HG03342 (cell line): ENCODE results near the gene CDKN2B-AS1.

ENCODE experiments used
- ATAC-seq: cut with Tn5 transposase; IDR thresholded peaks from one replicate; pipeline ENCODE4 v1.9.1; 2021; ENCODE audit warnings: mild to moderate bottlenecking, moderate library complexity; ENCODE audit not compliant: unreplicated experiment

Gene CDKN2B-AS1

GRCh38 chr9:21982391-21982790 is 12.2 kb upstream of the CDKN2B-AS1 start:
- ATAC-seq = no peak

DNA sequence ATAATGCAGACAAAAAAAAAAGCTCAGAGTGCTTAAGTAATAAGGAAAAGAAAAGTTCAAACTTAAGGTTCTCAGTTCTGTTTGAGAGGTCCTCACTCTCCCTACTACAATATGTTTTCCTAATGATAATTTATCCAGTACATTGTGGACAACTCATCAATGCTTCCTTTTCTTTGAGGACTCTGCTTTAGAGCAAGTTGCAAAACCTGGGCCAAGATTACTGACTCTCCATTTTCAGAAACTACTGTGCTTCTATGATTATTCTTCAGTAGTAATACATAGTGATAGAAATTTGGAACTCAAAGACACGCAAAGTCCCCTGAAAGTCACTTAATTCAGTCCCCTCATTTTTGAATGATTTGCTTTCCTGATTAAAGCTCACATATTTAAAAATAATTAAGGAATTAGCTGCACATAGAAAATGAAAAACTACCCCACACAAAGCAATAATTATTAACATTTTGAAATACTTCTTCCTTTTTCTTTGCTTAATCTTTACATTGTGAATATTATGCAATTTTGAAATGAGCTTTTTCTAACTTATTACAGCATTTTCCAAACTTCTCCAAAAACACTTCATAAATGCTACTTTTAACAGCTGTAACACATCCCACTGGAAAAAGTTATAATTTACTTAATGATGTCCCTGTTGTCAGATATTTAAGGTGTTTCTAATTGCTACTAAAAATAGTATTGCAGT is 11.6 kb upstream of the CDKN2B-AS1 start:
- ATAC-seq = no peak

DNA sequence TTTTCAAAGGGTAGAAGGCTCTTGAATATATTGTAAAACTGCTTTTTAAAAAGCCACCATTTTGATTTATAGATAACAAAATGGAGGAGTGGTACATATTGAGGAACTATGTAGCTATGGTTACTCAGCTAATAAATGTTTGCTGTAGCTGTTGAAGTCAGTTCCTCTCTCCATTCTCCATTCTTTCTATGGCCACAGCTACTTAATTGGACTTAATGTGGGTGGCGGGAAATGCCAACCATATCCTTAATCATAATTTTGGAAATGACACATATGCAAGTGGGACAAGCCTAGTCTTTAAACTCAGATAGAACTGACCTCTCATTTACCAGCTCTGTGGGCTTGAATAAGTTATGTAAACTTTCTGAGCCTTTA is 11.0 kb upstream of the CDKN2B-AS1 start:
- ATAC-seq = no peak

DNA sequence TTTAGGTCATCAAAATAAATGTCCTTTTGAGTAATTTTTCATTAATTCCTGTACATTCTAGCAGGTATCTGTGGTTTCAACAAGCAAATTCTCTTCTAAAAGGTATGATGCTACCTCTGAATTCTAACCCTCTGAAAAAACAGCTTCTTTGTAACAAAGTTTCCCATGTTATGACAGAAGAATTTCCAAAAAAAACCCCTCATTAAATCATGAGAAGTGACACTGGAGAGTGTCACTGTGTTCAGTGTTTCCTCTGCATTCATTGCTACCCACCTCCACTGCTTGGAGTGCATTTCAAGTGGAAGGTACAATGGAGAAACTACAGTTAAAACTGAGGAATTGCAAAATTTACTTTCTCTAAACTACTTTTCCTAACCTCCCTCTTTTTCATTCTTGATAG is 10.5 kb upstream of the CDKN2B-AS1 start:
- no peak for ATAC-seq

DNA sequence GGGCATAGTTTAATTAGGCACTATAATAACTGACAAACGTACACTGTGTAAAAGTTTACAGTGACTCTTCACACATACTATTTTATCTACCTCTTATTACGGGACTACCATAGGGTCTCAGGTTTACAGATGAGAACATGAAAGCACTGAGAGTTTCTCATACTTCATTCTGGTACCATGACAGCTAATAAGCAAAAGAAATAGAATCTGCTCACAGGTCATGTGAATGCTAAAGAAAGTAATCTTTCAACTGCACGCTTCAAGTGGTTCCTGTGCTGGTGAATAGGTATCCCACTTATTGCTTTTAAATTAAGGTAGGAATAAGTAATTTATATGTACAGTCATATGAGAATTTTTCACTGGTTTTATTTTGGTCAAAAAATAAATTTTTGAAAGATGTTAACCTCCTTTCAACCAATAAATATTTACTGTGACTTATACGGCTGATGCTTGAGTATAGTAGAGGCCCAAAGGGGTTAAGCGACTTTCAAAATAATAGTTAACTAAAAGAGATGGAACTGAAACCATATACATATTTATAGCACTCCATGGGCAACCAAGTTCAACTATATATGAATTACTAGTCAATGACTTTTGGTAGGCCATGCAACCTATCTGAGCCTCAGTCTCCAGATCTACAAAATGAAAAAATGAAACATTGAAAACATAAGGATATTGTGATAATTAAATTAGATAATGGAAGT is 8.5 kb upstream of the CDKN2B-AS1 start:
- peak; percentile 70 for ATAC-seq

DNA sequence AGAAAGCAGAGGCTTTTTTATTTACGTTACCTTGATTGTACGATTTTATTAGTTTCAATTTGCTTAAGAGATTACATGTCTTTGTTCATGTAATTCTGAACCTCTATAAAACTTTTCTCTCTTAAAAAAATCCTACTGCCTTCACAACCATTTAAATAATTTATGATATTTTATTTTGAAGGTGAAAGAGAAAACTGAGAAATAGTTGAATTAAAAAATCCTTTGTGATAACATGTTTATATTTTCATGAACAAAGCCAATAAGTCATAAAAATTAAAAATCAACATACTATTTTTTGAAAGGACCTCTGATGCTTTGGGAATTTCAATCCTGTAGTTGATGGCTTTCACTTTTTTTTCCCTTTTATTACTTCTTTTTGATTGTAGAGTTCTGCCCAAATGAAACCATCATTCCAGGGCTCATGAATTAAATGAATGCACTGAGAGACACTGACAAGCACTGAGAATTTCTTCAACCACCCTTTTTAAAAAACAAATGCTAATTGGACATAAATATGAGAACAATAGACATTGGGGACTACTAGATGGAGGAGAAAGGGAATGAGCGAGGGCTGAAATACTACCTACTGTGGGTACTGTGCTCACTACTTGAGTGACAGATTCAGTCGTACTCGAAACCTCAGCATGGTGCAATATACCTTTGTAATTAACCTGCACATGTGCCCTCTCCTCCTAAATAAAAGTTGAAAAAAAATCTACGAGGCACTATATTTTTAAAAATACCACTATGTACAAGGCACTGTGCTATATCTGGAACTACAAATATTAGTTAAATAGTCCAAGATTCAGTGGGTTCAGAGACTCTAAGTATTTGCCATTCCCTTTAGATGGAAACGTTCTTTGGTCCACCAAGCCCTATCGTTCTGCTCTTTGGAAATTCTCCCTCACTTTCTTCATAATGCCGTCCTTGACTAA is 6.3 kb upstream of the CDKN2B-AS1 start:
- no peak for ATAC-seq

GRCh38 chr9:21989440-21990189 is 5.0 kb upstream of the CDKN2B-AS1 start:
- ATAC-seq = no peak

DNA sequence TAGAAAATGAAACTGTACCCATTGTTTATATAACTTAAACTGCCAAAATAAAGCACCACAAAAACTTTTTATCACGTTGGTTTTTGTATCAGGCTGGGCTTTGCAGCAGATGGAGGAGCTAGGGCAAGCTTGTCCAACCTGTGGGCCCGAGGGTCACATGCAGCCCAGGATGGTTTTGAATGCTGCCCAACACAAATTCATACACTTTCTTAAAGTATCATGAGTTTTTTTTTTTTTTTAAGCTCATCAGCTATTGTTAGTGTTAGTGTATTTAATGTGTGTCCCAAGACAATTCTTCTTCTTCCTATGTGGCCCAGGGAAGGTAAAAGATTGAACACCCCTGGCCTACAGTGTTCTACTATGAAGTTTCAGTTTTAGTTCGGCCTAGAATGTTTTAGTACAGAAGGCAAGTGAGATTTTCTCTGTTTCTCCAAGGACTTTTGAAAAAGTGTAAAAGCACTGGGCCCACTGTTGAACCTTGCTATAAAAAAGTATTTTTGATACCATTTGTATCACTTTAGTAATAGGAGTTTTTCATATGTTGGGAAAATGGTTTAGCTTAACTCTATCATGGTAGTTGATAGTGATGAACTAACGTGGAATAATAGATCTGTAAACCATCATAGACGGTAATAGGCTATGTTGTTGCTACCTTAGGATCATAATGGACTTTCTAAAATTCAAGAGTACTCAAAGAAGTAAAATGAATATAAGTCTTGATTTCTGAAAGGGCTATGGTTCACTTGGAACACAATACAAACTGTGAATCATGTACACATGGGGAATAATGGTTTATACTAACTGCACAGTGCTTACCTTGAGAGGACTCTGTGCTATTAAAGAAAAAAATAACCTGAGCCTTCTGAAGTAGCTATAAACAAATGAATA is 3.3 kb upstream of the CDKN2B-AS1 start:
- ATAC-seq = no peak

GRCh38 chr9:21993007-21993406 is 1.6 kb upstream of the CDKN2B-AS1 start:
- no peak for ATAC-seq

GRCh38 chr9:21993893-21994555 is 567 bp upstream of the CDKN2B-AS1 start, which contains the start of gene CDKN2A:
TSS of gene CDKN2A (minus strand) at chr9:21994392.
- ATAC-seq = peak; percentile 27

GRCh38 chr9:21995006-21995665 is 545 bp downstream of the CDKN2B-AS1 start:
- peak; percentile 89 for ATAC-seq

GRCh38 chr9:21995666-21996398 is 1.2 kb downstream of the CDKN2B-AS1 start:
- no peak for ATAC-seq

- ATAC-seq = no peak
Measured at GRCh38 chr9:21996438-21996837, 1.8 kb downstream of the CDKN2B-AS1 start.

DNA sequence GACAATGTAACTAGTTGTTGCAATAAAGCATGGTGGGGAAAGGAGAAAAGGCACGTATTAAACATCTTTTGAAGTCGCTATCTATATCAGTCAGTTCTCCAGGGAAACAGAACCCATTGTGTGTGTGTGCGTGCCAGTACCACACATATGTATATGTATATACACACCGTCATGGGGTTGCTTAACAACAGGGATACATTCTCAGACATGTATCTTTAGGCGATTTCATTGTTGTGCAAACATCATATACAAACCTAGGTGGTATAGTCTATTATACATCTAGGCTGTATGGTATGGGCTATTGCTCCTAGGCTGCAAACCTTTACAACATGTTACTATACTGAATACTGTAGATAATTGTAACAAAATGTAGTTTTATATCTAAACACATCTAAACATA is 2.3 kb downstream of the CDKN2B-AS1 start:
- ATAC-seq = no peak

DNA sequence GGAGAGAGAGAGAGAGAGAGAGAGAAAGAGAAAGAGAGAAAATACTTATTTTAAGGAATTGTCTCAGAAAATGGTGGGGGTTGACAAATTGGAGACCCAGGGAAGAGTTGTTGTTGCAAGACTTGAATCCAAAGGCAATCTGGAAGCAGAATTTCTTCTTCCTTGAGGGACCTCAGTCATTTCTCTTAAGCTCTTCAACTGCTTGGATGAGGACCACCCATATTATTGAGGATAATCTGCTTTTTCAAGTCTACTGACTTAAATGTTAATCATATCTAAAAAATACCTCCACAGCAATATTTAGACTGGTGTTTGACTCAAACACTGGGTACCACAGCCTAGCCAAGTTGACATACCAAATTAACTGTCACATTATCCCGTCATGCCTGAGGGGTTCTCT is 2.9 kb downstream of the CDKN2B-AS1 start:
- no peak for ATAC-seq

DNA sequence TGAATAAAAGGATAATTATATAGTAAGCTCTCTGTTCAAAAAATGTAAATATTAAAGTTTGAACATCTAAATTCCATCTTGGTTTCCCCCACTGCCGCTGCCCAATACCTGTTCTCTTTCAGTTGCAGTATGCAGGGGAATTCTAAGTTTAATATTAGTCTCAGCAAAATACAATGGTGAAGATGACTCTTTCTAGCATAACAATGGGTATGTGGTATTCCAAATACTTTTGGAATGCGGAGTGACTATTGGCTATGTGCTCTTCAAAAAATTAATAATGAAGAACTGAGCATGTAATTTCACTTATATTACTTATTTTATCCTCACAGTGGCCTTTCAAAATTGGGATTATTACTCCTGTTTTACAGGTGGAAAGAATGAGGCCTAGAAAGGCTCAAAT is 3.4 kb downstream of the CDKN2B-AS1 start:
- no peak for ATAC-seq

DNA sequence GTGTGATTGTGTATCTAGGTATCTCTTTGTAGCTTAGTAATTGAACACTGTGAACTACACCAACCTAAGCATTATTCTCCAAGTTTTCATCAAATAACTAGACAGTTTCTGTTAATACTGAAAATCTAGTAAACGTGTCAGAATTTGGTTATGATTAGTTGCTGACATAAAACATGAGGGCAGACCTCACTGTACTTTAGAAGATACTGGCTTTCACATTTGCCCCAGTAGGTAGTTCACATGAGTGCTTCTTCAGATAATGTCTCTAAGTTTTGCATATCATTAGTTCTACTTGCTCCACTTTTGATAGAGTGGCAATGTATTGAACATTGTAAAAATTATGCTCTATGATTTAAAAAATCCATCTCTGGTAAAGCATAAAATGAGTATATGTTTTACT is 7.4 kb downstream of the CDKN2B-AS1 start:
- no peak for ATAC-seq
